Neural cell (in vitro differentiated cells): ENCODE data around the gene CFDP1. TPM values are rescaled to one million over a fixed set of nuclear protein-coding genes. Genes with fewer than 3 reads are reported as not detected.

Source experiments
- H2AFZ ChIP-seq: fragments of 200-600, 300-800 bp; sonication (generic), shearing (Covaris generic); 2 replicates; pipeline ENCODE4 v1.6.0; 2014; ENCODE audit warnings: low read depth, mild to moderate bottlenecking, antibody characterized with exemption, low read length, moderate library complexity
- H3F3A ChIP-seq: fragments of 200-600 bp; shearing (Covaris generic); 2 replicates; pipeline ENCODE4 v1.6.1; 2016; ENCODE audit warnings: mild to moderate bottlenecking, moderate library complexity, mixed read lengths, antibody characterized with exemption, low read length; ENCODE audit not compliant: insufficient read depth, poor library complexity, severe bottlenecking
- H3K27ac ChIP-seq: fragments of 200-600, 300-800 bp; sonication (generic), shearing (Covaris generic); 2 replicates; pipeline ENCODE4 v1.5.1; 2014; ENCODE audit warnings: mild to moderate bottlenecking, low read length, moderate library complexity
- H3K27me3 ChIP-seq: fragments of 300-800, 200-600 bp; sonication (generic), shearing (Covaris generic); 2 replicates; pipeline ENCODE4 v1.6.0; 2014; ENCODE audit warnings: mild to moderate bottlenecking, low read depth, low read length, moderate library complexity; ENCODE audit not compliant: insufficient read depth
- H3K36me3 ChIP-seq: fragments of 300-800, 200-600 bp; sonication (generic), shearing (Covaris generic); 2 replicates; pipeline ENCODE4 v1.5.1; 2014; ENCODE audit warnings: mild to moderate bottlenecking, antibody characterized with exemption, low read length, moderate library complexity; ENCODE audit not compliant: insufficient read depth
- H3K4me2 ChIP-seq: fragments of 300-800, 200-600 bp; sonication (generic), shearing (Covaris generic); 2 replicates; pipeline ENCODE4 v1.6.0; 2014; ENCODE audit warnings: mild to moderate bottlenecking, low read length
- H3K4me3 ChIP-seq: fragments of 300-800, 200-600 bp; sonication (generic), shearing (Covaris generic); 2 replicates; pipeline ENCODE4 v1.5.1; 2014; ENCODE audit warnings: mild to moderate bottlenecking, low read length, moderate library complexity
- H3K79me2 ChIP-seq: fragments of 200-600 bp; shearing (Covaris generic); replicated peaks from 2 replicates; pipeline ENCODE4 v1.6.0; 2014; ENCODE audit warnings: mild to moderate bottlenecking, low read length, moderate library complexity; ENCODE audit not compliant: insufficient read depth
- H3K9ac ChIP-seq: fragments of 300-800, 200-600 bp; sonication (generic), shearing (Covaris generic); 2 replicates; pipeline ENCODE4 v1.6.1; 2016; ENCODE audit warnings: mild to moderate bottlenecking, low read length, mixed read lengths
- H3K9me2 ChIP-seq: fragments of 200-600 bp; shearing (Covaris generic); 2 replicates; pipeline ENCODE4 v1.6.1; 2016; ENCODE audit warnings: mild to moderate bottlenecking, low read length, mixed read lengths; ENCODE audit not compliant: insufficient read depth
- H3K9me3 ChIP-seq: fragments of 200-600, 300-800 bp; sonication (generic), shearing (Covaris generic); 2 replicates; pipeline ENCODE4 v1.6.1; 2016; ENCODE audit warnings: mild to moderate bottlenecking, mixed run types, low read length, moderate library complexity, mixed read lengths
- H4K20me1 ChIP-seq: fragments of 200-600 bp; shearing (Covaris generic); 2 replicates; pipeline ENCODE4 v1.6.1; 2016; ENCODE audit warnings: mild to moderate bottlenecking, mixed run types; ENCODE audit not compliant: insufficient read depth
- EP300 ChIP-seq: fragments of 450-650 bp; conservative IDR thresholded peaks from 2 replicates; pipeline ENCODE4 v1.6.1; 2014; ENCODE audit warnings: antibody characterized with exemption, mild to moderate bottlenecking, moderate library complexity; ENCODE audit not compliant: poor library complexity, severe bottlenecking
- EZH2 ChIP-seq: fragments of 200-600, 300-800 bp; shearing (Covaris generic), sonication (generic); IDR thresholded peaks from 2 replicates; pipeline ENCODE4 v1.6.1; 2014; ENCODE audit warnings: antibody characterized with exemption, low read length, borderline replicate concordance, mild to moderate bottlenecking; ENCODE audit not compliant: insufficient read depth, poor library complexity, severe bottlenecking
- MXI1 ChIP-seq: fragments of 450-650 bp; conservative IDR thresholded peaks from 2 replicates; pipeline ENCODE4 v1.6.1; 2014; ENCODE audit warnings: antibody characterized with exemption, mild to moderate bottlenecking; ENCODE audit not compliant: poor library complexity, severe bottlenecking
- POLR2AphosphoS5 ChIP-seq: IDR thresholded peaks from 2 replicates; pipeline ENCODE4 v1.6.1; 2012
- RAD21 ChIP-seq: fragments of 450-650 bp; conservative IDR thresholded peaks from 2 replicates; pipeline ENCODE4 v1.6.1; 2014; ENCODE audit warnings: antibody characterized with exemption, mild to moderate bottlenecking, moderate library complexity
- SMC3 ChIP-seq: fragments of 450-650 bp; conservative IDR thresholded peaks from 2 replicates; pipeline ENCODE4 v1.6.1; 2014; ENCODE audit warnings: antibody characterized with exemption, mild to moderate bottlenecking, moderate library complexity; ENCODE audit not compliant: poor library complexity
- TAF1 ChIP-seq: IDR thresholded peaks from 2 replicates; pipeline ENCODE4 v1.6.1; 2012; ENCODE audit warnings: low read depth
- polyA plus RNA-seq: library from polyadenylated mRNA; depleted of rRNA; stranded (reverse); fragments of >200 nt; gene quantifications from 2 replicates; pipeline ENCODE4 v1.2.3, GENCODE V29; 2014
- TF ChIP-seq, protein P1 (sequence below): IDR thresholded peaks from 2 replicates; pipeline ENCODE4 v1.6.1; 2012; ENCODE audit warnings: borderline replicate concordance
- TF ChIP-seq, protein P2 (sequence below): fragments of 450-650 bp; IDR thresholded peaks from 2 replicates; pipeline ENCODE4 v1.5.1; 2014; ENCODE audit warnings: antibody characterized with exemption, mild to moderate bottlenecking, moderate library complexity; ENCODE audit not compliant: poor library complexity, severe bottlenecking

The CFDP1 gene
- polyA plus RNA-seq, 1 donor from 2014 or later, result 201 TPM

DNA sequence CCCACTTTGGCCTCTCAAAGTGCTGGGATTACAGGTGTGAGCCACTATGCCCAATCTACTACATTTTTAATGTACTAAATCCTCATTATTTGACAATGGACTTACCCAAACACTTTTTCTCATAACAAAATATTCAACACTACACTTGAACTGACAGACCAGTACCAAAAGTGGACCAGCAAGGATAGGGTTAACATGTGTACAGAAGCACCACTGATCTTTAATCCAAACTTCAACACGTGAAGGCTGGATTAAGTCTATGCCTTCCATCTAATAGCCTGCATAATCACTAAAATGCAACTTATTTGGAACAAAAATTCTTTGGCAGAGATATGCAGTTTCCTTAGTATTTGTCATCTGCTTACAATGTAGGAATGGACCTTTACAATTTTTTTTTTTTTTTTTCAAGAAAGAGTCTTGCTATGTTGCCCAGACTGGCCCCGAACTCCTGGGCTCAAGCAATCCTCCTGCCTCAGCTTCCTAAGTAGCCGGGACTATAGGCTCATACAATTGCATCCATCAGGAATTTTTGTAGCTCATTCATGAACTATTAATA is 121.8 kb downstream of the CFDP1 start:
- H3K9me2 ChIP-seq, result no peaks in the 10 kb centered on the region
- no peak overlapping the region for H3K4me3 ChIP-seq
- no peak overlapping the region for H3K27ac ChIP-seq
- H3K9me3 ChIP-seq, result no peaks in the 10 kb centered on the region
- no peak for TF ChIP-seq TAF1
- no peak for TF ChIP-seq POLR2AphosphoS5
- TF ChIP-seq EZH2, result no peak
- TF ChIP-seq EP300, result no peak
- TF ChIP-seq, protein P1, sequence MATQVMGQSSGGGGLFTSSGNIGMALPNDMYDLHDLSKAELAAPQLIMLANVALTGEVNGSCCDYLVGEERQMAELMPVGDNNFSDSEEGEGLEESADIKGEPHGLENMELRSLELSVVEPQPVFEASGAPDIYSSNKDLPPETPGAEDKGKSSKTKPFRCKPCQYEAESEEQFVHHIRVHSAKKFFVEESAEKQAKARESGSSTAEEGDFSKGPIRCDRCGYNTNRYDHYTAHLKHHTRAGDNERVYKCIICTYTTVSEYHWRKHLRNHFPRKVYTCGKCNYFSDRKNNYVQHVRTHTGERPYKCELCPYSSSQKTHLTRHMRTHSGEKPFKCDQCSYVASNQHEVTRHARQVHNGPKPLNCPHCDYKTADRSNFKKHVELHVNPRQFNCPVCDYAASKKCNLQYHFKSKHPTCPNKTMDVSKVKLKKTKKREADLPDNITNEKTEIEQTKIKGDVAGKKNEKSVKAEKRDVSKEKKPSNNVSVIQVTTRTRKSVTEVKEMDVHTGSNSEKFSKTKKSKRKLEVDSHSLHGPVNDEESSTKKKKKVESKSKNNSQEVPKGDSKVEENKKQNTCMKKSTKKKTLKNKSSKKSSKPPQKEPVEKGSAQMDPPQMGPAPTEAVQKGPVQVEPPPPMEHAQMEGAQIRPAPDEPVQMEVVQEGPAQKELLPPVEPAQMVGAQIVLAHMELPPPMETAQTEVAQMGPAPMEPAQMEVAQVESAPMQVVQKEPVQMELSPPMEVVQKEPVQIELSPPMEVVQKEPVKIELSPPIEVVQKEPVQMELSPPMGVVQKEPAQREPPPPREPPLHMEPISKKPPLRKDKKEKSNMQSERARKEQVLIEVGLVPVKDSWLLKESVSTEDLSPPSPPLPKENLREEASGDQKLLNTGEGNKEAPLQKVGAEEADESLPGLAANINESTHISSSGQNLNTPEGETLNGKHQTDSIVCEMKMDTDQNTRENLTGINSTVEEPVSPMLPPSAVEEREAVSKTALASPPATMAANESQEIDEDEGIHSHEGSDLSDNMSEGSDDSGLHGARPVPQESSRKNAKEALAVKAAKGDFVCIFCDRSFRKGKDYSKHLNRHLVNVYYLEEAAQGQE, result no peak
- TF ChIP-seq MXI1, result no peak
- TF ChIP-seq SMC3, result no peak
- TF ChIP-seq RAD21, result no peak
- H3K79me2 ChIP-seq, result no peaks in the 10 kb centered on the region
- H3K9ac ChIP-seq, result no peak overlapping the region
- H3K4me2 ChIP-seq, result no peak overlapping the region
- H4K20me1 ChIP-seq, result no peaks in the 10 kb centered on the region
- H3K27me3 ChIP-seq, result no peaks in the 10 kb centered on the region
- no peaks in the 10 kb centered on the region for H3F3A ChIP-seq
- H3K36me3 ChIP-seq, result no peaks in the 10 kb centered on the region
- no peak overlapping the region for H2AFZ ChIP-seq

DNA sequence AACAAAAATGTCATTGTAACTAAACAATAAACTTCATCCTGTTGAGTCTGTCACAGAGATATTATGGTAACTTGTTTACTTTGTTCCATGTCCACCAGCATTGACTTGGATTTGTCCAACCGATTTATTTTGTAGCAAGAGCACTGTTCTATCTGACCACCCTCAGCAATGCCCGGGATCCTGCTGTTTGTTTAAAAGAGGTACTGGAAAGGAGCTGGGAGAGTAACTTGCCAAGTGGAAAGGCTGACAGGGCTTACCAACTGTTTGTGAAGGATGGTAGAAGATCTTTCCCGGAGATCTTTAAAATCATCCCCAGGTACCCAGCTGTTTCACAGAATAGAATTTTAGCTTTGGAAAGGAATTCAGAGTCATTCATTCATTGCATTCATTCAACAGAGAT is 122.8 kb downstream of the CFDP1 start:
- H3K9me3 ChIP-seq, result no peaks in the 10 kb centered on the region
- TF ChIP-seq MXI1 (no peak), POLR2AphosphoS5 (no peak), SMC3 (no peak), EZH2 (no peak), RAD21 (no peak), EP300 (no peak), TAF1 (no peak)
- TF ChIP-seq, protein P1, result no peak
- TF ChIP-seq, protein P2, sequence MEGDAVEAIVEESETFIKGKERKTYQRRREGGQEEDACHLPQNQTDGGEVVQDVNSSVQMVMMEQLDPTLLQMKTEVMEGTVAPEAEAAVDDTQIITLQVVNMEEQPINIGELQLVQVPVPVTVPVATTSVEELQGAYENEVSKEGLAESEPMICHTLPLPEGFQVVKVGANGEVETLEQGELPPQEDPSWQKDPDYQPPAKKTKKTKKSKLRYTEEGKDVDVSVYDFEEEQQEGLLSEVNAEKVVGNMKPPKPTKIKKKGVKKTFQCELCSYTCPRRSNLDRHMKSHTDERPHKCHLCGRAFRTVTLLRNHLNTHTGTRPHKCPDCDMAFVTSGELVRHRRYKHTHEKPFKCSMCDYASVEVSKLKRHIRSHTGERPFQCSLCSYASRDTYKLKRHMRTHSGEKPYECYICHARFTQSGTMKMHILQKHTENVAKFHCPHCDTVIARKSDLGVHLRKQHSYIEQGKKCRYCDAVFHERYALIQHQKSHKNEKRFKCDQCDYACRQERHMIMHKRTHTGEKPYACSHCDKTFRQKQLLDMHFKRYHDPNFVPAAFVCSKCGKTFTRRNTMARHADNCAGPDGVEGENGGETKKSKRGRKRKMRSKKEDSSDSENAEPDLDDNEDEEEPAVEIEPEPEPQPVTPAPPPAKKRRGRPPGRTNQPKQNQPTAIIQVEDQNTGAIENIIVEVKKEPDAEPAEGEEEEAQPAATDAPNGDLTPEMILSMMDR, result no peak

More for the DNA sequence above, 122.8 kb downstream of the CFDP1 start:
- H3K36me3 ChIP-seq, result no peaks in the 10 kb centered on the region
- no peak overlapping the region for H3K4me2 ChIP-seq
- no peak overlapping the region for H3K4me3 ChIP-seq
- no peaks in the 10 kb centered on the region for H3F3A ChIP-seq
- H3K9ac ChIP-seq, result no peak overlapping the region
- H4K20me1 ChIP-seq, result no peaks in the 10 kb centered on the region
- H2AFZ ChIP-seq, result no peak overlapping the region
- no peak overlapping the region for H3K27ac ChIP-seq
- no peaks in the 10 kb centered on the region for H3K79me2 ChIP-seq
- no peaks in the 10 kb centered on the region for H3K9me2 ChIP-seq
- no peaks in the 10 kb centered on the region for H3K27me3 ChIP-seq
